DOHH2 (cell line): ENCODE measurements around the gene TAF12.
"Not testable (repeated sequence)": the region's sequence is repeated elsewhere in the genome, so short reads cannot be mapped to it uniquely, and the experiment has no call there.

Experiments used
- H3F3A ChIP-seq: fragments of 200-600 bp; sonication (generic), shearing (Covaris generic); 2 replicates; pipeline ENCODE4 v1.6.0; 2016; ENCODE audit warnings: antibody characterized with exemption, mild to moderate bottlenecking; ENCODE audit not compliant: control insufficient read depth, insufficient read depth
- H3K27ac ChIP-seq: fragments of 200-600 bp; sonication (generic); 2 replicates; pipeline ENCODE4 v1.5.1; 2014; ENCODE audit warnings: low read depth, mild to moderate bottlenecking, low read length, moderate library complexity
- H3K27me3 ChIP-seq: fragments of 200-600 bp; sonication (generic); 2 replicates; pipeline ENCODE4 v1.6.1; 2014; ENCODE audit warnings: mild to moderate bottlenecking, low read length, mixed read lengths; ENCODE audit not compliant: control insufficient read depth
- H3K36me3 ChIP-seq: fragments of 200-600 bp; sonication (generic); 2 replicates; pipeline ENCODE4 v1.6.1; 2014; ENCODE audit warnings: mild to moderate bottlenecking, low read length, moderate library complexity, mixed read lengths; ENCODE audit not compliant: control insufficient read depth
- H3K4me1 ChIP-seq: fragments of 200-600 bp; sonication (generic); 2 replicates; pipeline ENCODE4 v1.6.1; 2014; ENCODE audit warnings: mild to moderate bottlenecking, low read length, mixed read lengths; ENCODE audit not compliant: control insufficient read depth
- H3K4me2 ChIP-seq: fragments of 200-600 bp; sonication (generic); 2 replicates; pipeline ENCODE4 v1.6.0; 2014; ENCODE audit warnings: mild to moderate bottlenecking, low read length, moderate library complexity
- H3K4me3 ChIP-seq: fragments of 200-600 bp; sonication (generic); 2 replicates; pipeline ENCODE4 v1.5.1; 2014; ENCODE audit warnings: mild to moderate bottlenecking, low read length, mixed read lengths
- H3K79me2 ChIP-seq: fragments of 200-600 bp; sonication (generic); 2 replicates; pipeline ENCODE4 v1.6.1; 2014; ENCODE audit warnings: mild to moderate bottlenecking, low read length, mixed read lengths; ENCODE audit not compliant: control insufficient read depth
- H3K9me2 ChIP-seq: fragments of 200-600 bp; sonication (generic); replicated peaks from 2 replicates; pipeline ENCODE4 v1.6.1; 2014; ENCODE audit warnings: mild to moderate bottlenecking, low read length, mixed read lengths; ENCODE audit not compliant: control insufficient read depth
- H3K9me3 ChIP-seq: fragments of 200-600 bp; sonication (generic); 2 replicates; pipeline ENCODE4 v1.6.1; 2014; ENCODE audit warnings: antibody characterized with exemption, low read length, mixed read lengths; ENCODE audit not compliant: control insufficient read depth, insufficient read depth
- H4K20me1 ChIP-seq: fragments of 200-600 bp; sonication (generic); 2 replicates; pipeline ENCODE4 v1.6.0; 2014; ENCODE audit warnings: low read depth, mild to moderate bottlenecking, antibody characterized with exemption, low read length, moderate library complexity; ENCODE audit not compliant: control insufficient read depth, insufficient read depth
- CTCF ChIP-seq: fragments of 200-600 bp; sonication (generic); IDR thresholded peaks from one replicate; pipeline ENCODE4 v1.5.1; 2014; ENCODE audit warnings: antibody characterized with exemption, mild to moderate bottlenecking, low read depth, low read length; ENCODE audit not compliant: poor library complexity, severe bottlenecking
- EZH2phosphoT487 ChIP-seq: fragments of 200-600 bp; sonication (generic); IDR thresholded peaks from 2 replicates; pipeline ENCODE4 v1.6.1; 2017; ENCODE audit warnings: borderline replicate concordance, mild to moderate bottlenecking, antibody characterized with exemption, low read length, moderate library complexity, mixed read lengths

Gene TAF12

GRCh38 chr1:28663871-28664470 lies 21.1 kb upstream of the TAF12 start:
- no peaks in the 10 kb centered on the region for H4K20me1 ChIP-seq
- no peaks in the 10 kb centered on the region for H3K27me3 ChIP-seq
- H3K4me3 ChIP-seq: no peak overlapping the region
- no peaks in the 10 kb centered on the region for H3K9me3 ChIP-seq
- no peaks in the 10 kb centered on the region for H3K9me2 ChIP-seq
- no peak overlapping the region for H3K27ac ChIP-seq
- H3K4me1 ChIP-seq: peaks cover 13% of the 10 kb centered on the region
- peaks cover 3% of the 10 kb centered on the region; the same call in 1 of the 2 replicates for H3F3A ChIP-seq
- H3K36me3 ChIP-seq: no peaks in the 10 kb centered on the region; the same call in 1 of the 2 replicates
- peaks cover 10% of the 10 kb centered on the region for H3K79me2 ChIP-seq
- TF ChIP-seq EZH2phosphoT487 (no peak), CTCF (no peak)
- no peak overlapping the region for H3K4me2 ChIP-seq

GRCh38 chr1:28656335-28656734 lies 13.5 kb upstream of the TAF12 start:
- H3K9me2 ChIP-seq: no peaks in the 10 kb centered on the region
- no peaks in the 10 kb centered on the region for H3K79me2 ChIP-seq
- no peaks in the 10 kb centered on the region for H3F3A ChIP-seq
- H3K4me3 ChIP-seq: no peak overlapping the region
- H3K9me3 ChIP-seq: no peaks in the 10 kb centered on the region
- H4K20me1 ChIP-seq: no peaks in the 10 kb centered on the region
- no peaks in the 10 kb centered on the region for H3K4me1 ChIP-seq
- H3K27me3 ChIP-seq: no peaks in the 10 kb centered on the region
- no peaks in the 10 kb centered on the region for H3K36me3 ChIP-seq
- no peak overlapping the region for H3K27ac ChIP-seq
- TF ChIP-seq CTCF: no peak
- TF ChIP-seq EZH2phosphoT487: no peak
- no peak overlapping the region for H3K4me2 ChIP-seq

GRCh38 chr1:28655448-28656311 lies 12.8 kb upstream of the TAF12 start:
- H3K79me2 ChIP-seq, H3K27me3 ChIP-seq, H3F3A ChIP-seq, H3K9me2 ChIP-seq, H3K4me3 ChIP-seq, H3K4me1 ChIP-seq, H3K36me3 ChIP-seq, H3K4me2 ChIP-seq, H3K9me3 ChIP-seq, H3K27ac ChIP-seq, H4K20me1 ChIP-seq: not testable (repeated sequence)

- H3K4me3 ChIP-seq, H3K4me2 ChIP-seq, H3K27ac ChIP-seq: not testable (repeated sequence)
Observed at GRCh38 chr1:28653870-28654269, 11.0 kb upstream of the TAF12 start.

GRCh38 chr1:28653063-28653462 lies 10.2 kb upstream of the TAF12 start:
- not testable (repeated sequence) for H3K9me2 ChIP-seq, H3K9me3 ChIP-seq, H3K79me2 ChIP-seq, H3K4me3 ChIP-seq, H3K27ac ChIP-seq, H3K36me3 ChIP-seq, H3K4me2 ChIP-seq, H4K20me1 ChIP-seq, H3K27me3 ChIP-seq
- Histone ChIP-seq H3K4me1 (peaks cover 12% of the 10 kb centered on the region), H3F3A (peaks cover 12% of the 10 kb centered on the region)

More at GRCh38 chr1:28653870-28654269, 11.0 kb upstream of the TAF12 start:
- not testable (repeated sequence) for H3K4me1 ChIP-seq, H3K9me2 ChIP-seq, H4K20me1 ChIP-seq, H3K9me3 ChIP-seq, H3K36me3 ChIP-seq, H3K27me3 ChIP-seq, H3K79me2 ChIP-seq, H3F3A ChIP-seq
